K562 (cell line): ENCODE measurements around the gene HLA-B. TPM values are rescaled to one million over a fixed set of nuclear protein-coding genes. Genes with fewer than 3 reads are reported as not detected.

Experiments
- ADNP ChIP-seq: fragments of 200-800 bp; sonication (Bioruptor generic); IDR thresholded peaks from 2 replicates; pipeline ENCODE4 v1.6.1; 2016; ENCODE audit warnings: missing genetic modification characterization, missing compliant biosample characterization
- CBFA2T2 ChIP-seq: fragments of 450-650 bp; conservative IDR thresholded peaks from 2 replicates; pipeline ENCODE4 v1.6.1; 2017; ENCODE audit warnings: mild to moderate bottlenecking
- CREB3 ChIP-seq: fragments of 450-650 bp; conservative IDR thresholded peaks from 2 replicates; pipeline ENCODE4 v1.6.1; 2016; ENCODE audit warnings: missing genetic modification characterization, low read depth, mild to moderate bottlenecking, missing compliant biosample characterization, moderate library complexity
- CREB3L1 ChIP-seq: fragments of 450-650 bp; IDR thresholded peaks from 2 replicates; pipeline ENCODE4 v1.6.1; 2014; ENCODE audit warnings: low read depth, mild to moderate bottlenecking, moderate library complexity, borderline replicate concordance
- ELF1 ChIP-seq: fragments of 200-800 bp; sonication (Bioruptor generic); IDR thresholded peaks from 2 replicates; pipeline ENCODE4 v1.6.1; 2016; ENCODE audit warnings: missing genetic modification characterization, missing compliant biosample characterization
- HINFP ChIP-seq: fragments of 450-650 bp; conservative IDR thresholded peaks from 2 replicates; pipeline ENCODE4 v1.6.1; 2016; ENCODE audit warnings: missing genetic modification characterization, low read depth, mild to moderate bottlenecking, control low read depth, missing compliant biosample characterization
- HMGXB4 ChIP-seq: sonication (generic); formaldehyde crosslinking; IDR thresholded peaks from 2 replicates; pipeline ENCODE4 v1.8.1; 2023; ENCODE audit warnings: mild to moderate bottlenecking, missing genetic modification reagents
- JUND ChIP-seq, 2 experiments: IDR thresholded peaks; 2 replicates in 1 of 2; 3 replicates in 1 of 2; pipeline ENCODE4 v1.6.1; 2011; ENCODE audit warnings: borderline replicate concordance in 2 of 2, low read depth in 2 of 2, low read length in 2 of 2, improper control_type of control experiment in 1 of 2, missing biosample characterization in 1 of 2, missing genetic modification characterization in 1 of 2, missing genetic modification reagents in 1 of 2
- NELFE ChIP-seq: IDR thresholded peaks from 2 replicates; pipeline ENCODE4 v1.6.1; 2011; ENCODE audit warnings: mild to moderate bottlenecking; ENCODE audit not compliant: insufficient read depth, insufficient read length
- NFATC3 ChIP-seq: fragments of 450-650 bp; IDR thresholded peaks from 2 replicates; pipeline ENCODE4 v1.6.1; 2017; ENCODE audit warnings: mild to moderate bottlenecking
- PHF21A ChIP-seq: fragments of 450-650 bp; IDR thresholded peaks from 2 replicates; pipeline ENCODE4 v1.6.1; 2017; ENCODE audit warnings: low read depth, borderline replicate concordance
- PYGO2 ChIP-seq: fragments of 450-650 bp; IDR thresholded peaks from 2 replicates; pipeline ENCODE4 v1.6.1; 2016; ENCODE audit warnings: mild to moderate bottlenecking, missing genetic modification characterization, moderate library complexity, missing compliant biosample characterization
- RHOXF2B ChIP-seq: fragments of 250-450 bp; sonication (Bioruptor Pico); conservative IDR thresholded peaks from 2 replicates; pipeline ENCODE4 v1.5.1; 2021
- ZNF586 ChIP-seq: fragments of 450-650 bp; formaldehyde crosslinking; conservative IDR thresholded peaks from 2 replicates; pipeline ENCODE4 v1.4.0; 2020; ENCODE audit warnings: mild to moderate bottlenecking, moderate library complexity
- ZNF589 ChIP-seq: fragments of 200-800 bp; sonication (Bioruptor generic); IDR thresholded peaks from 2 replicates; pipeline ENCODE4 v1.6.1; 2016; ENCODE audit warnings: low read depth, missing genetic modification characterization, missing compliant biosample characterization
- polyA plus RNA-seq, 8 experiments: library from polyadenylated mRNA; depleted of rRNA in 4 of 8; stranded (reverse) in 5 of 8; unstranded in 3 of 8; fragments of >200 nt; fragmentation: Nextera tagmentation in 2 of 8; fragmentation: Illumina TruSeq in 1 of 8; extraction: Ambion mirVana in 2 of 8; extraction: Trizol in 1 of 8; gene quantifications; 2 replicates each; pipeline versions ENCODE4 v1.2.1 to v1.2.3, GENCODE V29; 2011 to 2014; ENCODE audit warnings: inconsistent platforms in 1 of 8, missing spikeins in 1 of 8
- total RNA-seq, 7 experiments: library from RNA; depleted of rRNA in 6 of 7; stranded (reverse); fragments of >200 nt in 6 of 7; fragmentation: Illumina TruSeq in 2 of 7; extraction: Trizol in 2 of 7; gene quantifications; 2 replicates each; pipeline versions ENCODE4 v1.2.1 to v1.2.3, GENCODE V29; 2011 to 2021; ENCODE audit warnings: low replicate concordance in 1 of 7
- TF ChIP-seq, protein P1 (sequence below): fragments of 250-450 bp; sonication (Bioruptor Pico); IDR thresholded peaks from 2 replicates; pipeline ENCODE4 v1.4.0; 2020; ENCODE audit warnings: mild to moderate bottlenecking, moderate library complexity, borderline replicate concordance

Gene HLA-B
- total and polyA plus RNA-seq, 9 of the 15 experiments (the other 6 are each of a cell fraction or from before 2014, with no cell fraction given), result 0.07 to 9.7 (median 0.65) TPM; not detected in 2

DNA sequence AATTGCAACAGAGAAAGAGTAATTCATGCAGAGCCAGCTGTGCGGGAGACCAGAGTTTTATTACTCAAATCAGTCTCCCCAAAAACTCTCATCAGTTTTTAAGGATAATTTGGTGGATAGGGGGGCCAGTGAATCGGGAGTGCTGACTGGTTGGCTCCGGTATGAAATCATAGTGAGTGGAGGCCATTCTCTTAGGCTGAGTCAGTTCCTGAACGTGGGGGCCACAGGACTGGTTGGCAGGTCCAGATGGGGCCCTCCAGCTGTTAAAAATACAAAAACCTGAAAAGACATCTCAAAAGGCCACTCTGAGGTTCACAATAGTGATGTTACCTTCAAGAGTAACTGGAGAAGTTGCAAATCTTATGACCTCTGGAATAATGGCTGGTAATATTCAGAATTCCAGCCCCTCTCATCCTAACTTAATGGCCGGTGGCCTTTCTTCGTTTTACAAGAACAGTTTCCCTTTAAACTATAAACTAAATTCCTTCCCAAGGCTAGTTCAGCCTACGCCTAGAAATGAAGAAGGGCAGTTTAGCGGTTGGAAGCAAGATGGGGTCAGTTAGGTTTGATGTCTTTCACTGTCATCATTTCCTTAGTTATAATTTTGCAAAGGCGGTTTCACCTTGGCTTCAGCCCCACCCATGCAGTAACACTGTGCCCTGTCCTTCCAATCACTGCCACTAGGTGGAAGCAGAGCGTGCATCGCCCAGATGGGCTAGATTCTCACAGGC is 39.6 kb upstream of the HLA-B start (continued):
- TF ChIP-seq HMGXB4 (no peak), JUND (IDR thresholded peaks at IDR 0.05; ENCODE audit: borderline replicate concordance, low read depth, low read length) (no peak), JUND (tag; IDR thresholded peaks at IDR 0.05; ENCODE audit: borderline replicate concordance, low read depth, low read length) (peak; percentile 27; the same call in 1 of the 3 replicates), ZNF589 (CRISPR knock-in tag) (peak; percentile 98), ADNP (tag) (no peak), CREB3L1 (no peak), ELF1 (tag) (0 out of 2 replicates have a peak, but pooled peaks have one; percentile 13), NELFE (no peak), PYGO2 (tag) (no peak), NFATC3 (no peak), RHOXF2B (CRISPR knock-in tag) (no peak), HINFP (tag) (peak; percentile 66; the same call in 1 of the 2 replicates), CBFA2T2 (no peak), ZNF586 (CRISPR knock-in tag) (no peak), PHF21A (no peak), CREB3 (tag) (0 out of 2 replicates have a peak, but pooled peaks have one; percentile 46)
- TF ChIP-seq, protein P1, sequence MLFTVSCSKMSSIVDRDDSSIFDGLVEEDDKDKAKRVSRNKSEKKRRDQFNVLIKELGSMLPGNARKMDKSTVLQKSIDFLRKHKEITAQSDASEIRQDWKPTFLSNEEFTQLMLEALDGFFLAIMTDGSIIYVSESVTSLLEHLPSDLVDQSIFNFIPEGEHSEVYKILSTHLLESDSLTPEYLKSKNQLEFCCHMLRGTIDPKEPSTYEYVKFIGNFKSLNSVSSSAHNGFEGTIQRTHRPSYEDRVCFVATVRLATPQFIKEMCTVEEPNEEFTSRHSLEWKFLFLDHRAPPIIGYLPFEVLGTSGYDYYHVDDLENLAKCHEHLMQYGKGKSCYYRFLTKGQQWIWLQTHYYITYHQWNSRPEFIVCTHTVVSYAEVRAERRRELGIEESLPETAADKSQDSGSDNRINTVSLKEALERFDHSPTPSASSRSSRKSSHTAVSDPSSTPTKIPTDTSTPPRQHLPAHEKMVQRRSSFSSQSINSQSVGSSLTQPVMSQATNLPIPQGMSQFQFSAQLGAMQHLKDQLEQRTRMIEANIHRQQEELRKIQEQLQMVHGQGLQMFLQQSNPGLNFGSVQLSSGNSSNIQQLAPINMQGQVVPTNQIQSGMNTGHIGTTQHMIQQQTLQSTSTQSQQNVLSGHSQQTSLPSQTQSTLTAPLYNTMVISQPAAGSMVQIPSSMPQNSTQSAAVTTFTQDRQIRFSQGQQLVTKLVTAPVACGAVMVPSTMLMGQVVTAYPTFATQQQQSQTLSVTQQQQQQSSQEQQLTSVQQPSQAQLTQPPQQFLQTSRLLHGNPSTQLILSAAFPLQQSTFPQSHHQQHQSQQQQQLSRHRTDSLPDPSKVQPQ, result no peak
